ENCODE results near the gene SCN2A. TPM values are rescaled to one million over a fixed set of nuclear protein-coding genes. Genes with fewer than 3 reads are reported as not detected.

The SCN2A gene
- total RNA-seq, 4 donors from 2014 or later: 0.36 to 1.8 (median 0.56) TPM; not detected in 1

GRCh38 chr2:165202239-165202638, 37.0 kb upstream of the SCN2A start:
- no peak for TF ChIP-seq CTCF (IDR thresholded peaks at IDR 0.05)
- DNase-seq (ENCODE audit: low spot score): no peak
- no peak for ATAC-seq (ENCODE audit: low FRiP score)

- ATAC-seq (ENCODE audit: low FRiP score): no peak
- DNase-seq (ENCODE audit: low spot score): no peak
- no peak for TF ChIP-seq CTCF (IDR thresholded peaks at IDR 0.05)
Observed at GRCh38 chr2:165203689-165204559, 35.3 kb upstream of the SCN2A start, which contains the start of gene SCN3A. TSS of gene SCN3A (minus strand) at chr2:165204050. CDS start at chr2:165176394, 27,656 bp downstream.

GRCh38 chr2:165205865-165206264, 33.3 kb upstream of the SCN2A start:
- no peak for TF ChIP-seq CTCF (IDR thresholded peaks at IDR 0.05)
- DNase-seq (ENCODE audit: low spot score) (no peak), ATAC-seq (ENCODE audit: low FRiP score) (no peak)

- TF ChIP-seq CTCF (IDR thresholded peaks at IDR 0.05): no peak
- no peak for ATAC-seq (ENCODE audit: low FRiP score)
- DNase-seq (ENCODE audit: low spot score): no peak
Observed at GRCh38 chr2:165208094-165208493, 31.1 kb upstream of the SCN2A start.

GRCh38 chr2:165214093-165214492, 25.1 kb upstream of the SCN2A start:
- no peak for TF ChIP-seq CTCF (IDR thresholded peaks at IDR 0.05)
- ATAC-seq (ENCODE audit: low FRiP score): no peak
- no peak for DNase-seq (ENCODE audit: low spot score)

GRCh38 chr2:165219481-165219880, 19.7 kb upstream of the SCN2A start:
- no peak for ATAC-seq (ENCODE audit: low FRiP score)
- TF ChIP-seq CTCF (IDR thresholded peaks at IDR 0.05): no peak
- DNase-seq (ENCODE audit: low spot score): no peak

GRCh38 chr2:165224941-165225340, 14.3 kb upstream of the SCN2A start:
- ATAC-seq (ENCODE audit: low FRiP score) (no peak), DNase-seq (ENCODE audit: low spot score) (no peak)
- no peak for TF ChIP-seq CTCF (IDR thresholded peaks at IDR 0.05)
